ENCODE measurements around the gene CHST11.

CHST11 gene

DNA sequence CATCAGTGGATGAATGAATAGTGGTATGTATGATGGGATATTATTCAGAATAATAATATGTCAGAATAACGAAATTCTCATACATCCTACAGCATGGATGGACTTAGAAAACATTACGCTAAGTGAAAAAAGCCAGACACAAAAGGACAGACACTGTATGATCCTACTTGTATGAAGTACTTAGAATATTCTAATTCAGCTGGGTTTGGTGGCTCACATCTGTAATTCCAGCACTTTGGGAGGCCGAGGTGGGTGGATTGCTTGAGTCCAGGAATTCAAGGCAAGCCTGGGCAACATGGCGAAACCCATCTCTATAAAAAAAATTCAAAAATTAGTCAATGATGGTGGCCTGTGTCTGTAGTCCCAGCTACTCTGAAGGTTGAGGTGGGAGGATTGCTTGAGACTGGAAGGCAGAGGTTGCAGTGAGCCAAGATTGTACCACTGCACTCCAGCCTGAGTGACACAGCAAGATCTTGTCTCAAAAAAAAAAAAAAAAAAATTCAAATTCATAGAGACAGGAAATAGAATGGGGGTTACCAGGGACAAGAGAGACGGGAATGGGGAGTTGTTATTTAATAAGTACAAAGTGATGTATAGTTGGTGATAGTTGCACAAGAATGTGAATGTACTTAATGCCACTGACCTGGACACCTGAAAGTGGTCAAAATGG lies 132.3 kb downstream of the CHST11 start:
- DNase-seq = no peak

GRCh38 chr12:104590022-104590421 lies 133.3 kb downstream of the CHST11 start:
- no peak for DNase-seq

DNA sequence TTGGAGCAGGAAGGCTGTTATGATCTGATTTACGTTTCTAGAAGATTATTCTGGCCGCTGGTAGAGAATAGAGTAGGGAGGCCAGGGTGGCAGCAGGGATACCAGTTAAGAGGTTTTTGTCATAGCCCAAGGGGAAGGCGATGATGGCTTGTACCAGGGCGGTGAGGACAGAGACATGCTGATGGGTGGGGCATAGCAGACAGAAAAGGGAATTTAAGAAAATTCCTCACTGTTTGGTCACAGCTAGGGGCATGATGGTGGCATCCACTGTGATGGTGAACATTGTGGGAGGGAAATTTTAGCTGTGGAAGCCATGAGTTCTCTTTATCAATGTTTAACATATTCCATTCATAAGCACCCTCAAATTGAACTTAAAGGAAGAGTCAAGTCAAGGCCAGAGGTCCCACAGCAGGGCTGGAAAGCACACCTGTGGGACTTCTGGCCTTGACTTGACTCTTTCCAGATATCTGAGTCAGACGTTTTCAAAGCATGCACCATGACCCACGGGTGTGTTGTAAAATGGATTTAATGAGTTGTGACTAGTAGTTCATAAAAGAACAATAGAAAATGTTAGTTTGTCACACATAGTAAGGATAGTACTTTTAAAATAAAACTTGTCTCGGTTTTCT lies 134.6 kb downstream of the CHST11 start:
- DNase-seq = no peak

DNA sequence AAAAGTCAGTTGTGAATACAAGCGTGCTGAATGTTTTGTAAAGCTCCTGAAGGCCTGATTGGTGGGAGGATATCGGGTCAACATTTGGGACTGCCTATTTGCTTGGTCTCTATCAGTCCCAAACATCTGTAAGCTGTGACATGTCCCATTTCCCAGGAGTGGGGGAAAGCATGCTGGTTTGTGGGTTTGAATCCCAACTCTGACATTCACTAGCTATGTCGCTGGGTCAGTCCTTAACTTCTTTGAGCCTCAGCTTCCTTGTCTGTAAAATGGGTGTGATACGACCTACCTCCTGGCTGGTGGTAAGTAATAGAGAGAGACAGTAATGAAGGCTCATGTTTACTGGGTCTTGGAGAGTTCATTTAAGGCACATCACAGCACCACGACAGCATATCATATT lies 136.7 kb downstream of the CHST11 start:
- no peak for DNase-seq

DNA sequence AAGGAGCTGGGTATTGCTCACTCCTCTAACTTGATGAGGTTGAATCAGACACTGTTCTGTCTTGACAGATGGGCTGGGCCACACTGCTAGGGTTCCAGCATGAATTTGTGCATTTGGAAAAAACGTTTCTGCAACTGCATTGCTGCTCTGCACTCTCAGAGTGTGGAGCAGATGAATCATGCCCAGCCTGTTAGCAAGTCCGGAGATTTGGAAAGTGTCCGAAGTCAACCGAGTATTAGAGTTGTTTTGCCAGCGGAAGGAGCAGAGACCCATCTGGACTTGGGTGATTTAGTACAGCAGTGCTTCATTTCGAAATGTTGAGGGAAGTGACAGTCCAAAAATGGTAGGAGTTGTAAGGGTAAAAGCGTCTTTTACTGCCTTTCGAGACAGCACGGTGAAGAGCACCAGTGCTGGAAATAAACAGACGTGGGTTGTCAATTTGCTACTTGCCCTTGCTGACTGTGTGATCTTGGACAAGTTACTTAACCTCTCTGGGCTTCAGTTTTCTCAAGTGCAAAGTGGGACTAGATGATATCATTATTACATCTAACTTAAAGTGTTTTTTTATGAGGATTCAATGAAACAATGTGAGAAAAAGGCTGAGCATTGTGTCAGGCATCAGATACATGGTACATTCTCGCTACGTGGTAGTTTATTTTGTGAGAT lies 139.5 kb downstream of the CHST11 start:
- no peak for DNase-seq

GRCh38 chr12:104596898-104597843 lies 140.4 kb downstream of the CHST11 start:
- DNase-seq = no peak

DNA sequence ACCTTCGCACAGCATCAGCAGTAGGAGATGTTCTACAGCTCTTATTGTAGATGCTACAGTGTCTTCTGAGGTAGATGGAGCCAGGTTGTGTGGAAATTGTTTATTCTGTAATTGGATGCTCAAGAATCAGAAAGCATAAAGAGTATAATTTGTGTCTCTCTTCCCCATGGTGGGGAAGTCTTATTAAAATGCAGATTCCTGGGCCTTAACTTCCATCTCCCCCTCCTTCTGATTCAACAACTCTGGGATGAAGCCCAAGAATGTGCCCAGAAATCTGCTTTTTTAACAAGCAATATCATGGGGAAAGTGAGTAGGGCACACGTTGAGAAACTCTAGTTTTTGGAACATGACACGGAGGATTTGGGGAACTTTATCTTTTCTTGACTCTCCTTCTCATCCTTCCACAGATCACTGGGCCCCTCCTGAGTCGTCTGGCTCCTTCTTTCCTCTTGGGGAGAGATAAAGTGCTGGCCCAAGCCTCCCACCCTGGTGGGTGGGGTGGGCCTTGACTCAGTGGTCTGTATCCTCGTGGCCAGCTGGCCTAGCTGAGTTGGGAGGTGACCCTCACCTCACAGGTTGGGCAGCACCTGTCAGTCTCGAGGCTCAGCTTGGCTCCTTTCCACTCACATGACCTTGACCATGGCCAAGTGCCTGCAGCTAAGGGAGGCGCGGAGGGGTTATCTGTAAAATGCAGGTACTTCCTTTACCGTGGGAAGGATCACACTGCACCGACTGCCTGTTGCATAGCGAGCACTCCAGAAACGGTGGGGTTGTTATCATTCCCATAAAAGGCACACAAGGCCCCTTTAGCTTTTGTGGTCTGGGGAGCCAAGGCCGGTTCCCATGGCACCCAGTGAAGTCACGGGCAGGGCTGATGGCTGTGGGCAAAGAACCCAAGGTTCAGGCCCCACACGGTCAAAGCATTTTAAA lies 141.9 kb downstream of the CHST11 start:
- peak; percentile 5 to 17 for DNase-seq

GRCh38 chr12:104599272-104600035 lies 142.7 kb downstream of the CHST11 start:
- DNase-seq = no peak

DNA sequence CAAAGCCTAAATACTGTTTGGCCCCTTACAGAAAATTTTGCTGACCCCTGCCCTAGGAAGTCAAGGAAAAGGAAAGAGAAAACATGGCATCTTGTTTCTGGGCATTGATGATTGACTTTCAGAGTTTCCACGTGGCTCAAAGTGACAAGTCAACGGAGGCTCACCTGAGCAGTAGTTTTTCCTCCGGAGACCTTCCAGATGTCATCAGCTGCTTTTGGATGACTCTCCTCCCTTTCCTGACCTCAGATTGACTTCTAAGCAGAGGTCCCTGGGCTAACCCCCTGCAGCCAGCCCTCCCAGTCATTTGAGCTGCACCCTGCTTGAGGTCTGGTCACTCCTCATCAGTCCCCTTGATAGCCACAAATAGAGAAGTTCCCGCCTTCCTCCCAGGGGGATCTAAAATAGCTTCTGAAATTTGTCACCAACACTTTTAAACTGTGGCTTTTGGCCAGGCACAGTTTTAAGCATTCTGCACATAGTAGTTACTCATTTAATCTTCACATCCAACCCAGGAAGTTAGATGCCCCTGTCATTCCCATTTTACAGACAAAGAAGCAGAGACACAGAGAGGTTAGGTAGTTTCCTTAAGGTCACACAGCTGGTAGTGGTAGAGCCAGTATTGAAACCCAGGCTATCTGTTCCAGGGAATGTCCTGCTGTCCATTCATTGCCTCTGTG lies 143.4 kb downstream of the CHST11 start:
- DNase-seq = no peak

GRCh38 chr12:104600790-104601739 lies 144.3 kb downstream of the CHST11 start:
- DNase-seq = no peak

DNA sequence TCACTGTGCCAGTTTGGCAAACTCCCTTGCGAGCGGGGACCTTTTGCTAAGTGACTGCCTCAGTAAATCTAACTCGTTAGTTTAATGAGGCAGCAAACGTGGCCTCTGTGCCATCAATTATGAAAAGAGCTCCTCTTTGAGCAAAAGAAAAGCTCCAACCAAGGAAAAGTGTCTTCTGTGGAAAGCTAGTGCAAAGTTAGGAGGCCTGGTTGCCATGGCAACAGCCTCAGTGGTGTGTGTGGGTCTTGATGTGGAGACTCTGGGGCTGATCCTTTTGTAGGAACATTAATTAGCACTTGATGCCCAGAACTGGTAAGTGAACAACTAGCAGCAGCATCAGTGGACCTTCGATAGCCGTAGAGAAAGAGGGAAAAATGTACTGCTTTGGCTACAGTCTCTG lies 145.7 kb downstream of the CHST11 start:
- DNase-seq = no peak

DNA sequence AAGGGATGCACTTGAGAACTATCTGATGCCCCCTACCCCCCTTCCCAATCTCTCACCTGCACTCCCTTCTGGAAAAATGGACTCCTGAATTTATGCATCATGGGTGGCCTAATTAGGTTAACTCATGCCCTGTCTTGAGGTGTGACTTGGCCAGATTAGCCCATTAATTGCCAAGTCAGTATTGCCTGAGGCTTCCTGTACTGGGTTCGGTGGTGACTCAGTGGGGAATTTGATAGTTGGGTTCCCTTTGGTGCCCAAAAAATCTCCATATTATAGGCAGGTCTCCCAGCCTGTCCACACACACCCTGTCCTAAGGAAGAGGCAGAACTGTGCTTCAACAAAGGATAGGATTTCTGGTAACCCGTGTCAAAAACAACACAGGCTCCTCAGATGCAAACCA lies 146.1 kb downstream of the CHST11 start:
- DNase-seq = no peak

GRCh38 chr12:104603545-104603973 lies 146.8 kb downstream of the CHST11 start:
- DNase-seq = peak in 1 of 2 experiments; percentile 45

DNA sequence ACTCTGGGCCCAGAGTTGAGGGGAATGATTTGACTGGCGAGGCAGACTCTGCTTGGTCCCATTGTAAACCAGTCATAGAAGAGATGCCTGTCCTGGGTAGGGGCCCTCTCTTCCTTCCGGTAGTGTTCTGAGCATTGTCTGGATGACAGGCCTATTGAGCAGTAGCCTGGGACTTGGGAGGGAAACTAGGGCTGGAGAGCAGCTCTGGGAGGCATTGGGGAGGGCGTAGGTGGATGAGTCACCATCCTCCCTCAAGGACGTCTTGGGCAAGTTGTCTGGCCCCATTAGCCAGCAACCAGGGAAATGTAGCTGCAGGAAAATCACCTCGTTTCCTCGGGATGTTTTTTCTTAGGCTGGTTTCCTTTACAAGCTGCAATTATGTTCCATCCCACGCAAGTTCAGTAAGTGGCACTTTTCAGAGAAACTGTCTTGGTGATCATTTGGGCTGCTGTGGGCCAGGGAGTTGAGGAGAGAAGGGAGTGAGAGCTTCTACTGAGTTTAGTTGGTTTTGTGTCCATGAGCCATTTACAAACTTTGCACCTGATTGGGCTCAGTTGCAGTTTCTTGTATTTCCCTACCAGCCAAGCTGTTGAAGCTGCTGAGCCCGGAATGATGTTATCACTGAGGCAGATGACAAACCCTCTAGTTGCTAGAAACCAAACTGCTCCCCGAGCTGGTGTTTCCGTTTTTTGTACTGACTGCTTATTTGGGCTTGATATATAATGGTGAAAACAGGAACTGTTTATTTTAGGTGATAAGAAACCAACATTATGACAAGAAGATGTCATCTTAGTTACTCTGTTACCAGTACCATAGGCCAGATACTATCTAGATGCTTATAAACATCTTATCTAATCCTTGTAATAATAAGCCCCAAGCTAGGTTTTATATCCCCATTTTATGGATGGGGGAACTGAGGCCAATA lies 147.6 kb downstream of the CHST11 start:
- DNase-seq = peak; percentile 97 to 98

DNA sequence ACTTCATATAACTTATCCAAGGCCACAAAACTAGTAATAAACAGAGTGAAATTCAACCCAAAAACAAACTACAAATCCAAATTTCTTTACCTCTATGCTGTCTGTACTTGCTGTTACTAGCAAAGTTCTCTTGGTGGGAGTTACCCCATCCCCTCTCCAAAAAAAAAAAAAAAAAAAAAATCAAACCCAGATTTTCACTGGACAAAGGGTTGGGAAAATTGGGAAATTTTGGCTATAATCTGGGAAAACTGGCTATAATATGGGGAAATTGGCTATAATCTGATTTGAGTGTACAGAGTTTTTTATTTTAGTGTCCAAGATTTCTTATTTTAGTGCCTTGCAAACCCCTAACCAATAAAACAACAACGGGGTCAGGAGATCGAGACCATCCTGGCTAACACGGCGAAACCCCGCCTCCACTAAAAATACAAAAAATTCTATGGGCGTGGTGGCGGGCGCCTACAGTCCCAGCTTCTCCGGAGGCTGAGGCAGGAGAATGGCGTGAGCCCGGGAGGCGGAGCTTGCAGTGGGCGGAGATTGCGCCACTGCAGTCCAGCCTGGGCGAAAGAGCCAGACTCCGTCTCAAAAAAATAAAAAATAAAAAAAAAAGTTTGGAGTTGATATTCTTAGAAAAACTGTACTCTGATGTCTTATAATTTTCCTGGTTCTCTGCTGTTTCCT lies 148.4 kb downstream of the CHST11 start:
- DNase-seq = no peak

- no peak for DNase-seq
These were observed 148.9 kb downstream of the CHST11 start for GRCh38 chr12:104605685-104606084.

DNA sequence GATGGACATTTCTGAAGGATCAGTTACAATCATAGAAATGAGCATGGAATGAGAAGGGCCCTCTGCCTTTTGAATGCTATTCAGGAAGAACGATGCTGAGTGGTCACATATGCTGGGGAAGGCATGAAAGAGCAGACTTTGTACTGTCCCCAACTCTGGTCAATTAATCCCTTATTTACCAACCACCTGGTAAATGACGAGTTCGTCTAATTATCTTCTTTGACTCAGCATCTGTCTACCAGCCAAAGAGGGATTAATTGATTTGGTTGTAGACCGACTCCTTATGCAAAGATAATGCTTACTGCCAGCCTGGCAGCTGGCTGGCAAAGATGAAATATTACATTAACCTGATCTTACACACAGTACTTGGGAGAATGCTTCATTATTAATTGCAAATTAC lies 152.2 kb downstream of the CHST11 start:
- DNase-seq = no peak

DNA sequence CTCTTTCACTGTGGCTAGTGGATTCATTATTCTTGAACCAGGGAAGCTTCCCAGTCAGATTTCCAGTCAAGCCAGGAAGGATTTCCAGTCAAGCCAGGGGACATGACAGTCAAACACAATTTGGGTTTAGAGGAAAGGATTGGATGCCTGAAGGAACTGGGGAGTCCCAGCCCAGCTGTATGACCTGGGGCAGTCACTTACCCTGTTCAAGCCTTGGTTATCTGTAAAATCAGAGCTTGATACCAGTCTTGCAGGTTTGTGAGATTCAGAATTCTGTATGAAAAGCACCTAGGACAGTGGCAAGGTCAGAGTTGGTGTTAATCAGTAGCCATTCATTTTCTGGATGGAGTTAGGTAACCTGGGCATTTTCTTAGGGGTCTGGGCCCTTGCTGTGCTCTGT lies 152.7 kb downstream of the CHST11 start:
- no peak for DNase-seq
